ENCODE data around the gene KLHL6.

GRCh38 chr3:183529185-183529584, 26.3 kb downstream of the KLHL6 start:
- TF ChIP-seq CTCF (IDR thresholded peaks at IDR 0.05; ENCODE audit: insufficient read depth, low read length) = no peak
- TF ChIP-seq, protein P1, sequence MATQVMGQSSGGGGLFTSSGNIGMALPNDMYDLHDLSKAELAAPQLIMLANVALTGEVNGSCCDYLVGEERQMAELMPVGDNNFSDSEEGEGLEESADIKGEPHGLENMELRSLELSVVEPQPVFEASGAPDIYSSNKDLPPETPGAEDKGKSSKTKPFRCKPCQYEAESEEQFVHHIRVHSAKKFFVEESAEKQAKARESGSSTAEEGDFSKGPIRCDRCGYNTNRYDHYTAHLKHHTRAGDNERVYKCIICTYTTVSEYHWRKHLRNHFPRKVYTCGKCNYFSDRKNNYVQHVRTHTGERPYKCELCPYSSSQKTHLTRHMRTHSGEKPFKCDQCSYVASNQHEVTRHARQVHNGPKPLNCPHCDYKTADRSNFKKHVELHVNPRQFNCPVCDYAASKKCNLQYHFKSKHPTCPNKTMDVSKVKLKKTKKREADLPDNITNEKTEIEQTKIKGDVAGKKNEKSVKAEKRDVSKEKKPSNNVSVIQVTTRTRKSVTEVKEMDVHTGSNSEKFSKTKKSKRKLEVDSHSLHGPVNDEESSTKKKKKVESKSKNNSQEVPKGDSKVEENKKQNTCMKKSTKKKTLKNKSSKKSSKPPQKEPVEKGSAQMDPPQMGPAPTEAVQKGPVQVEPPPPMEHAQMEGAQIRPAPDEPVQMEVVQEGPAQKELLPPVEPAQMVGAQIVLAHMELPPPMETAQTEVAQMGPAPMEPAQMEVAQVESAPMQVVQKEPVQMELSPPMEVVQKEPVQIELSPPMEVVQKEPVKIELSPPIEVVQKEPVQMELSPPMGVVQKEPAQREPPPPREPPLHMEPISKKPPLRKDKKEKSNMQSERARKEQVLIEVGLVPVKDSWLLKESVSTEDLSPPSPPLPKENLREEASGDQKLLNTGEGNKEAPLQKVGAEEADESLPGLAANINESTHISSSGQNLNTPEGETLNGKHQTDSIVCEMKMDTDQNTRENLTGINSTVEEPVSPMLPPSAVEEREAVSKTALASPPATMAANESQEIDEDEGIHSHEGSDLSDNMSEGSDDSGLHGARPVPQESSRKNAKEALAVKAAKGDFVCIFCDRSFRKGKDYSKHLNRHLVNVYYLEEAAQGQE (IDR thresholded peaks at IDR 0.05; ENCODE audit: insufficient replicate concordance, low read depth) = no peak
- no peak for TF ChIP-seq POLR2AphosphoS5 (IDR thresholded peaks at IDR 0.05; ENCODE audit: low read depth)
